ENCODE data around the gene DRAP1. TPM values are rescaled to one million over a fixed set of nuclear protein-coding genes. Genes with fewer than 3 reads are reported as not detected.

Gene DRAP1
- total RNA-seq, 4 donors from 2014 or later: 32.6 to 112 (median 57.5) TPM

DNA sequence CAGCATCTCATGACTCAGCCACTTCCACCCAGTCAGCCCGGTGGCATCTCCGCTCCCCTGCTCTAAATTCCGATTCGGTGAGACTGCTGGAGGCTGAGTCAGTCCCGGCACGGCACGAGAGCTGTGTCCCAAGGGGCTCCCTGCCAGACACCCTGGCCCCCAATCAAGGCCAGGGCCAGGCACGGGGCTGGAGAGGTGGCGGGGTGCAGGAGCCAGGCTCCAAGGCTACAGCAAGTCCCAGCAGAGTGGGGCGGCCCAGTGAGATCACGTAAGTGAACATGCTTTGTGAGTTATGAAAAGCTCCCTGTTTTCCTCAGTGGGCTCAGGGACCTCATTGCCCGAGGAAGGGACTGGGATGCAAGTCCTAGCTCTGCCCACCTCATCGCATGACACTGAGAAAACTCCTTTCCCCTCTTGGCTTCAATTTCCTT, 3.4 kb upstream of the DRAP1 start:
- Histone ChIP-seq H3K4me3 (no peak overlapping the region), H3K4me1 (peaks cover 2 to 49% (median 21%) of the 10 kb centered on the region in 4 donors)
- peak; percentile 31 to 75 (median 56) for DNase-seq

DNA sequence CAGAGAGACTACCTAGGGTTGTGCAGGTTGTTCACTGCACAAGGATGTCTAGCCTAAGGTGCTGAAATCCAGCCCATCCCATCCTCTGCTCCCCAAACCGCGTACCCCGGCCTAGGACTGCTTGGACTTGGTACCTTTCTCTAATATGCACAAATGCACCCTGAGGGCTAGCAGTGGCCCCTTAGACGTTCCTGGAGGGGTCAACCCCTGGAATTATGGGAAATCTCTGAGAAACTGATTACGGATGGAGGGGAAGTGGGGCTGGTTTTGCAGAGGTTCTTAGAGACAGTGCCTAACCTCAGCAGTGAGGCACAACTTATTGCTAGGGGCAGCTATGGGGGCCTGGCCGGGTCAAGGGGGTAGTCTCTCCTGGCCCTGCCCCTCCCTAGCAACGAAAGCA, 2.8 kb upstream of the DRAP1 start:
- no peak overlapping the region for H3K4me3 ChIP-seq
- peak overlapping the region; percentile 25 to 98 (median 78) for H3K27ac ChIP-seq
- no peak for TF ChIP-seq POLR2A (IDR thresholded peaks at IDR 0.05)
- TF ChIP-seq, protein P1, sequence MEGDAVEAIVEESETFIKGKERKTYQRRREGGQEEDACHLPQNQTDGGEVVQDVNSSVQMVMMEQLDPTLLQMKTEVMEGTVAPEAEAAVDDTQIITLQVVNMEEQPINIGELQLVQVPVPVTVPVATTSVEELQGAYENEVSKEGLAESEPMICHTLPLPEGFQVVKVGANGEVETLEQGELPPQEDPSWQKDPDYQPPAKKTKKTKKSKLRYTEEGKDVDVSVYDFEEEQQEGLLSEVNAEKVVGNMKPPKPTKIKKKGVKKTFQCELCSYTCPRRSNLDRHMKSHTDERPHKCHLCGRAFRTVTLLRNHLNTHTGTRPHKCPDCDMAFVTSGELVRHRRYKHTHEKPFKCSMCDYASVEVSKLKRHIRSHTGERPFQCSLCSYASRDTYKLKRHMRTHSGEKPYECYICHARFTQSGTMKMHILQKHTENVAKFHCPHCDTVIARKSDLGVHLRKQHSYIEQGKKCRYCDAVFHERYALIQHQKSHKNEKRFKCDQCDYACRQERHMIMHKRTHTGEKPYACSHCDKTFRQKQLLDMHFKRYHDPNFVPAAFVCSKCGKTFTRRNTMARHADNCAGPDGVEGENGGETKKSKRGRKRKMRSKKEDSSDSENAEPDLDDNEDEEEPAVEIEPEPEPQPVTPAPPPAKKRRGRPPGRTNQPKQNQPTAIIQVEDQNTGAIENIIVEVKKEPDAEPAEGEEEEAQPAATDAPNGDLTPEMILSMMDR (IDR thresholded peaks at IDR 0.05): no peak
- peaks cover 0 to 3% (median 0%) of the 10 kb centered on the region in 3 donors for H3K36me3 ChIP-seq
- H3K27me3 ChIP-seq: no peaks in the 10 kb centered on the region
- no peak for DNase-seq
- no peaks in the 10 kb centered on the region for H3K9me3 ChIP-seq
- H3K4me1 ChIP-seq: peaks cover 2 to 51% (median 21%) of the 10 kb centered on the region in 4 donors

More for the DNA sequence above, 3.4 kb upstream of the DRAP1 start:
- Histone ChIP-seq H3K27ac (peak overlapping the region; percentile 60 to 81 (median 70)), H3K36me3 (no peaks in the 10 kb centered on the region), H3K9me3 (no peaks in the 10 kb centered on the region), H3K27me3 (no peaks in the 10 kb centered on the region)
- no peak for TF ChIP-seq POLR2A (IDR thresholded peaks at IDR 0.05)
- TF ChIP-seq, protein P1 (IDR thresholded peaks at IDR 0.05): no peak

DNA sequence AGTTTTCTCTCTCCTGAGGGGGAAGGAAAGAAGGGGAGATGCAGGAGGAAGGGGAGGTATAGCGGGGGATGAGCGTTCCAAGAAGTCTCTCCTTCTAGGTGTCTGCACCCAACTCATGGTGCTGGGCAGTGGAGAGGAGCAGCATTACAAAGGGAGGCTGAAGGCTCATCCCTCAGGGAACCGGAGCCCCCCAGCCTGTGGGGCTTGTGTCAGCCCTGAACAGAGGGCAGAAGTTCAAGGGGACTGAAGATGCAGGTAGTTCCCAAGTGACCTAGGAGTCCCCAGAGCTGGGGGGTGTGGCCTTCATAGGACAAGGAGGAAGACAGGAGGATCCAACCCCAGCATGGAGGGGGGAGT, 2.2 kb upstream of the DRAP1 start:
- TF ChIP-seq POLR2A (IDR thresholded peaks at IDR 0.05): no peak
- TF ChIP-seq, protein P1 (IDR thresholded peaks at IDR 0.05): no peak
- Histone ChIP-seq H3K27me3 (no peaks in the 10 kb centered on the region), H3K36me3 (peaks cover 0 to 8% (median 0%) of the 10 kb centered on the region in 3 donors), H3K4me3 (peak overlapping the region in 1 of 4 donors; percentile 94), H3K9me3 (no peaks in the 10 kb centered on the region), H3K27ac (peak overlapping the region in 2 of 4 donors; percentile 75 to 98), H3K4me1 (peaks cover 2 to 48% (median 21%) of the 10 kb centered on the region in 4 donors)
- no peak for DNase-seq

DNA sequence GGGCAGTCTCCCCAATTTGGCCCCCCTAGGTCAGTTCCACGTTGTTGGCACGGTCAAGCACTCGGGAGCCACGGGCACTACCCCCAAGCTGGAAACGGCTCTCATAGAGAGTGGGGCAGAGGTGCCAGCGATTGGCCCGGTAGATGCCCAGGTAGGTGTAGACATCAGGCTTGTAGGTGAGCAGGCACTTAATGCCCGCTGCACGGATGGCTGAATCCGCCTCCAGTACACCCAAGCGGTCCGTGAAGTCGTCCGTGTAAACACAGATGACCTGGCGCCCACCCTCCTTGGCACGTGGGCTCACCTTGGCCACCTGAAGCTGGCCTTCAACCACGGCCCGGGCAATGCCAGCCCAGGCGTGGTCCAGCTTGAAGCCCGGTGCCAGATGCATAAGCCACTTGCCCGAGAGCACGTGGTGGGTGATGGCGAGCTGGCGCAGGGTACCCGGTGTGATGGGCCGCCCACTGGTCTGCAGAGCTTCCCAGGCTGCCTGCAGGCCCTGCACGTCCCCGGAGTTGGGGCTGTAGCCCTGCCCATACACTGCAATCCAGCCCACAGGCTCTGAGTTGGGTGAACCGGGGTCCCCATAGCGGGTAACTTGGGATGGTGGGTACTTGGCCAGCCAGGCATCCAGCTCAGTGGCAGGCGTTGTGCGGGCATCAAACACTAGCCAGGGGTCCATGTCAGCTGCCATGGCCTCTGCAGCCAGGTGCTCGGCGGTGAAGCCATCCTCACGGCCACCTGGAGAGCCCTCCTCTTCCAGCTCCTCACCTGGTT, 1.6 kb upstream of the DRAP1 start:
- peak overlapping the region; percentile 92 to 99 (median 96) for H3K4me3 ChIP-seq
- no peaks in the 10 kb centered on the region for H3K9me3 ChIP-seq
- no peak for DNase-seq
- peaks cover 2 to 48% (median 21%) of the 10 kb centered on the region in 4 donors for H3K4me1 ChIP-seq
- peak overlapping the region in 3 of 4 donors; percentile 88 to 100 (median 98) for H3K27ac ChIP-seq
- H3K27me3 ChIP-seq: no peaks in the 10 kb centered on the region
- H3K36me3 ChIP-seq: peaks cover 0 to 13% (median 0%) of the 10 kb centered on the region in 3 donors
- TF ChIP-seq POLR2A (IDR thresholded peaks at IDR 0.05): no peak
- TF ChIP-seq, protein P1 (IDR thresholded peaks at IDR 0.05): no peak

DNA sequence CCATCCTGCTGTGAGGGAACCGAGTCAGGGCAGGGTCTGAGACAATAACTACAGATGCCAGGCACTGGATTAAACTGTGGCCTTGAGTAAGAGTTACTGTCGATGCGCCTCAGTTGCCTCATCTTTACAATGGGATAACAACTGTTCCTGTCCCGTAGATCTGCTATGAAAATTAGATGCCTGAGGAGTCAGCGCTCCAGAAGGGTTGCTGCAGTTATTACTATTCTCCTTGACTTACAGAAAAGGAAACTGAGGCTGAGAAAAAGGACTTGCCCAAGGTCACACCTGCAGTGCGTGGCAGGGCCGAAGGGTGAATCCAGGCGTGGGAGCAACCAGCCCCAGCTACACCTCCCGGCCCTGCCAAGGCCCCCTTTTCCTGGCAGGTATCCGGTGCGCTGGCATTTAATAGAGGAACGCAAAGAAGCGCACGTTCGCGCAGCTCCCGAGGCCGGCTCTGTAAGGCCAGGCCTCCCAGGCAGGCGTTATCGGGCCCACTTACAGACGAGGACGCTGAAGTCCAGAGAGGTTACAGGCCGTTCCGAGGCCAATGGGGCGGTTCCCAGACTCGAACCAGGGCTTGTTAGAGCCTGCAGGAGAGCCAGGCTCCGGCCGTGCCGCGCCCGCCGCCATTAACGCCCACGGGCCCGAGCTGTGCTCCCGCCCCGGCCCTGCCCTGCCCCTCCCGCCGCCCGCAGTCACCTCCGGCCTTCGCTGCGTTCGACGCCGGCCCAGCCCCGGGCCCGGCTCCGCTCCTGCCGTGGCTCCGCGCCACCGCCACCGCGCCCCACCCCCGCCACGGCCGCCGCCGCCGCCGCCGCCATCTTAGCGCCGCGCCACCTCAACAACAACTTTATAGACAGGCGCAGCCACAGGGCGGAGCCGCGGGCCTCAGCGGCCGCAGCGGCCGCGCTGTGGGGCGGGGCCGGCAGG, 750 bp upstream of the DRAP1 start, which contains the start of gene C11orf68:
C11orf68 (minus strand) TSS at position 852 of the 930 bp plus-strand sequence; CDS start at position 821, 31 bp downstream.
- Histone ChIP-seq H3K27me3 (no peaks in the 10 kb centered on the region), H3K36me3 (peaks cover 0 to 18% (median 0%) of the 10 kb centered on the region in 3 donors), H3K4me1 (peaks cover 2 to 48% (median 21%) of the 10 kb centered on the region in 4 donors), H3K9me3 (no peaks in the 10 kb centered on the region), H3K4me3 (peak within 1 kb of the TSS; percentile 94 to 99 (median 97)), H3K27ac (peak within 1 kb of the TSS; percentile 88 to 100 (median 95))
- peak in 1 of 2 donors; percentile 12 for TF ChIP-seq POLR2A (IDR thresholded peaks at IDR 0.05)
- TF ChIP-seq, protein P1 (IDR thresholded peaks at IDR 0.05): no peak
- no peak for DNase-seq
